HCT116 (cell line): ENCODE data around the gene LRRC4C. TPM values are rescaled to one million over a fixed set of nuclear protein-coding genes. Genes with fewer than 3 reads are reported as not detected.

Experiments used
- ATAC-seq: fragments of 200-7000 bp; cut with Tn5 transposase; 2 replicates; pipeline ENCODE4 v1.9.1; 2020; ENCODE audit warnings: mild to moderate bottlenecking, moderate library complexity
- BruUV-seq: library from RNA; stranded (reverse); fragments of 400-500 nt; replicated peaks from 2 replicates; lab custom pipeline; 2021; lab: Mats Ljungman, UMichigan
- CTCF ChIA-PET: fragments of 300-600 bp; sonication (Branson Sonifier 250); formaldehyde crosslinking; loops from one replicate; lab custom pipeline; 2021; ENCODE audit warnings: antibody characterized with exemption; lab: Charles Lee
- POLR2A ChIA-PET: fragments of 300-600, 350-600 bp; sonication (Branson Sonifier 250); formaldehyde crosslinking; loops from one replicate; lab custom pipeline; 2021; ENCODE audit warnings: antibody characterized with exemption; lab: Charles Lee
- RAD21 ChIA-PET, 2 experiments: fragments of 300-600 bp; sonication (Branson Sonifier 250); formaldehyde crosslinking; loops; one replicate each; lab custom pipeline; 2023; ENCODE audit warnings: low total read pairs in 2 of 2; ENCODE audit not compliant: uncharacterized antibody in 2 of 2, unreplicated experiment in 2 of 2, low non-redundant PET in 1 of 2; lab: Charles Lee
- DNase-seq: peaks from one replicate; pipeline ENCODE4 v3.0.0-alpha.2; 2010; ENCODE audit warnings: low read depth, low spot score
- H2AFZ ChIP-seq: fragments of 200-600 bp; shearing (Covaris generic), sonication (generic); 2 replicates; pipeline ENCODE4 v1.6.1; 2017; ENCODE audit warnings: low read depth, mixed run types, mixed read lengths, antibody characterized with exemption, low read length; ENCODE audit not compliant: poor library complexity, severe bottlenecking
- H3K27ac ChIP-seq: 2 replicates; pipeline ENCODE4 v1.5.1; 2012; ENCODE audit warnings: low read depth, low read length
- H3K27me3 ChIP-seq: fragments of 200-600 bp; sonication (generic); 2 replicates; pipeline ENCODE4 v1.6.1; 2016; ENCODE audit warnings: mixed run types, low read length, mixed read lengths; ENCODE audit not compliant: insufficient read depth
- H3K36me3 ChIP-seq, 2 experiments: fragments of 200-500 bp in 1 of 2; fragments of 200-600 bp in 1 of 2; sonication (Bioruptor generic) in 1 of 2; sonication (generic) in 1 of 2; 2 replicates each; pipeline versions ENCODE4 v1.5.1 to v1.6.1; 2014 to 2016; ENCODE audit warnings: low read length in 2 of 2, inconsistent platforms in 1 of 2, mixed read lengths in 1 of 2, mixed run types in 1 of 2; ENCODE audit not compliant: insufficient read depth in 2 of 2, control insufficient read depth in 1 of 2
- H3K4me1 ChIP-seq, 2 experiments: fragments of 200-600 bp in 1 of 2; sonication (generic) in 1 of 2; 2 replicates each; pipeline versions ENCODE4 v1.5.1 to v1.6.1; 2012 to 2017; ENCODE audit warnings: low read length in 2 of 2, inconsistent platforms in 1 of 2, mild to moderate bottlenecking in 1 of 2, mixed read lengths in 1 of 2, mixed run types in 1 of 2, moderate library complexity in 1 of 2; ENCODE audit not compliant: insufficient read depth in 2 of 2, control insufficient read depth in 1 of 2
- H3K4me2 ChIP-seq: fragments of 200-600 bp; sonication (generic); 2 replicates; pipeline ENCODE4 v1.6.1; 2017; ENCODE audit warnings: mixed run types, low read length, mixed read lengths
- H3K4me3 ChIP-seq, 2 experiments: fragments of 200-600 bp in 1 of 2; sonication (generic) in 1 of 2; replicated peaks in 1 of 2; 2 replicates each; pipeline ENCODE4 v1.5.1; 2011 to 2016; ENCODE audit warnings: low read length in 2 of 2, control low read depth in 1 of 2, low read depth in 1 of 2, mild to moderate bottlenecking in 1 of 2, mixed read lengths in 1 of 2, mixed run types in 1 of 2
- H3K79me2 ChIP-seq: fragments of 200-600 bp; sonication (generic); 2 replicates; pipeline ENCODE4 v1.6.1; 2017; ENCODE audit warnings: mild to moderate bottlenecking, mixed run types, low read length, moderate library complexity, mixed read lengths; ENCODE audit not compliant: insufficient read depth
- H3K9ac ChIP-seq: fragments of 200-600 bp; sonication (generic); 2 replicates; pipeline ENCODE4 v1.6.1; 2016; ENCODE audit warnings: low read length, mixed read lengths
- H3K9me2 ChIP-seq: fragments of 200-600 bp; sonication (generic), shearing (Covaris generic); 2 replicates; pipeline ENCODE4 v1.6.1; 2017; ENCODE audit warnings: mixed run types, mild to moderate bottlenecking, moderate library complexity; ENCODE audit not compliant: insufficient read depth
- H3K9me3 ChIP-seq, 2 experiments: fragments of 200-500 bp in 1 of 2; fragments of 200-600 bp in 1 of 2; sonication (Bioruptor generic) in 1 of 2; sonication (generic) in 1 of 2; 2 replicates each; pipeline ENCODE4 v1.6.1; 2014 to 2017; ENCODE audit warnings: low read length in 2 of 2, mixed read lengths in 2 of 2, inconsistent platforms in 1 of 2, low read depth in 1 of 2, mild to moderate bottlenecking in 1 of 2, mixed run types in 1 of 2, moderate library complexity in 1 of 2; ENCODE audit not compliant: control insufficient read depth in 1 of 2, insufficient read depth in 1 of 2
- H4K20me1 ChIP-seq: fragments of 200-600 bp; sonication (generic), shearing (Covaris generic); 2 replicates; pipeline ENCODE4 v1.6.1; 2017; ENCODE audit warnings: mixed run types, mild to moderate bottlenecking, moderate library complexity; ENCODE audit not compliant: insufficient read depth
- EGR1 ChIP-seq: IDR thresholded peaks from 2 replicates; pipeline ENCODE4 v1.6.1; 2012; ENCODE audit warnings: low read depth
- ELF1 ChIP-seq: IDR thresholded peaks from 2 replicates; pipeline ENCODE4 v1.6.1; 2012; ENCODE audit warnings: low read depth, borderline replicate concordance
- EZH2phosphoT487 ChIP-seq: fragments of 200-600 bp; IDR thresholded peaks from 2 replicates; pipeline ENCODE4 v1.6.1; 2018; ENCODE audit warnings: antibody characterized with exemption, borderline replicate concordance
- POLR2A ChIP-seq: IDR thresholded peaks from 2 replicates; pipeline ENCODE4 v1.7.0; 2011; ENCODE audit warnings: borderline replicate concordance; ENCODE audit not compliant: insufficient read depth, insufficient read length; ENCODE audit errors: extremely low read depth
- POLR2AphosphoS5 ChIP-seq: IDR thresholded peaks from 2 replicates; pipeline ENCODE4 v1.6.1; 2011; ENCODE audit warnings: mild to moderate bottlenecking, low read depth, low read length, moderate library complexity
- SRF ChIP-seq: IDR thresholded peaks from 2 replicates; pipeline ENCODE4 v1.6.1; 2012; ENCODE audit warnings: low read depth
- intact Hi-C: fragments of 100-400 bp; cut with micrococcal nuclease; formaldehyde crosslinking; loops from 2 replicates; pipeline ENCODE4 v1.10.0; 2022
- total RNA-seq: library from RNA; stranded (reverse); gene quantifications from one replicate; pipeline ENCODE4 v1.2.1, GENCODE V29; 2021; ENCODE audit not compliant: unreplicated experiment
- TF ChIP-seq, protein P1 (sequence below): IDR thresholded peaks from 2 replicates; pipeline ENCODE4 v1.6.1; 2012
- TF ChIP-seq, protein P2 (sequence below): IDR thresholded peaks from 2 replicates; pipeline ENCODE4 v1.6.1; 2012; ENCODE audit warnings: low read depth
- TF ChIP-seq, protein P3 (sequence below): IDR thresholded peaks from 2 replicates; pipeline ENCODE4 v1.6.1; 2011; ENCODE audit warnings: mild to moderate bottlenecking, low read length, moderate library complexity; ENCODE audit not compliant: insufficient replicate concordance; ENCODE audit errors: extremely low read depth

Gene LRRC4C
- total RNA-seq, 1 experiment from 2014 or later, result not detected

DNA sequence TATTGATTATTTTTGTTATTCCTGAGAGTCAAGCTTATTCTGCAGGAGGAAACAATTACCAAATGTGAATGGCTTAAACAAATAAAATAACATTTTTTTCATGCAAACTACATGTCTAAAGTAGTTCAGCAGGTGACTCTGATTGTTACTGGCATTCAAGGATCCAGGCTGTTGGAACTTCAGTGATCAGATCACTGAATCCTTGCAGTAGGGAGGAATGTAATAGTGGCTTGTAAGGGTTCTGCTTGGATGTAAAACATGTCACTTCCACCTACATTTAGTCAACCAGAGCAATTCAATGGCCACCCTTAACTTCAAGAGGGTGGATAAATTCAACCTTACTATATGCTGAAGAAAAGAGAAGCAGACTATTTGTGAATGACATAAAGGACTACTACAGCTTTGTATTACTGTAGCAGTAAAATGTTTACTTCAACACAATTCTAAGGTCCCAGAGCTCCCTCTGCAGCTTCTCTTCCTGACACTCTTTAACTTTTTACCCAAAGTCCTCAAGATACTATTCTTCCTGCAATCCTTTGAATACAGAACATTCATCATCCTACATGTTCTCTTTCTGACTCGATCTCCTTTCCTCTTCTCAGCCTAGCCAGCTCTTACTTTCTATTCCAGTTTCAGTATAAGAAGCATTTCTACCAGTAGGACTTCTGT is 284.0 kb downstream of the LRRC4C start:
- no peaks in the 10 kb centered on the region for H3K9me2 ChIP-seq
- ChIA-PET CTCF (no interaction called here), RAD21 (no interaction called here), POLR2A (no interaction called here)
- H3K4me3 ChIP-seq, result no peak overlapping the region
- intact Hi-C loops, result no loop called here
- no peak overlapping the region for H3K9ac ChIP-seq
- H3K79me2 ChIP-seq, result no peaks in the 10 kb centered on the region
- H3K4me2 ChIP-seq, result no peak overlapping the region
- no peaks in the 10 kb centered on the region for H3K4me1 ChIP-seq
- no peak for DNase-seq
- no peak overlapping the region for H3K27ac ChIP-seq
- TF ChIP-seq EGR1 (no peak), ELF1 (no peak), POLR2A (no peak), EZH2phosphoT487 (no peak), SRF (no peak), POLR2AphosphoS5 (no peak)
- TF ChIP-seq, protein P1, sequence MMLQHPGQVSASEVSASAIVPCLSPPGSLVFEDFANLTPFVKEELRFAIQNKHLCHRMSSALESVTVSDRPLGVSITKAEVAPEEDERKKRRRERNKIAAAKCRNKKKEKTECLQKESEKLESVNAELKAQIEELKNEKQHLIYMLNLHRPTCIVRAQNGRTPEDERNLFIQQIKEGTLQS, result no peak
- TF ChIP-seq, protein P2, sequence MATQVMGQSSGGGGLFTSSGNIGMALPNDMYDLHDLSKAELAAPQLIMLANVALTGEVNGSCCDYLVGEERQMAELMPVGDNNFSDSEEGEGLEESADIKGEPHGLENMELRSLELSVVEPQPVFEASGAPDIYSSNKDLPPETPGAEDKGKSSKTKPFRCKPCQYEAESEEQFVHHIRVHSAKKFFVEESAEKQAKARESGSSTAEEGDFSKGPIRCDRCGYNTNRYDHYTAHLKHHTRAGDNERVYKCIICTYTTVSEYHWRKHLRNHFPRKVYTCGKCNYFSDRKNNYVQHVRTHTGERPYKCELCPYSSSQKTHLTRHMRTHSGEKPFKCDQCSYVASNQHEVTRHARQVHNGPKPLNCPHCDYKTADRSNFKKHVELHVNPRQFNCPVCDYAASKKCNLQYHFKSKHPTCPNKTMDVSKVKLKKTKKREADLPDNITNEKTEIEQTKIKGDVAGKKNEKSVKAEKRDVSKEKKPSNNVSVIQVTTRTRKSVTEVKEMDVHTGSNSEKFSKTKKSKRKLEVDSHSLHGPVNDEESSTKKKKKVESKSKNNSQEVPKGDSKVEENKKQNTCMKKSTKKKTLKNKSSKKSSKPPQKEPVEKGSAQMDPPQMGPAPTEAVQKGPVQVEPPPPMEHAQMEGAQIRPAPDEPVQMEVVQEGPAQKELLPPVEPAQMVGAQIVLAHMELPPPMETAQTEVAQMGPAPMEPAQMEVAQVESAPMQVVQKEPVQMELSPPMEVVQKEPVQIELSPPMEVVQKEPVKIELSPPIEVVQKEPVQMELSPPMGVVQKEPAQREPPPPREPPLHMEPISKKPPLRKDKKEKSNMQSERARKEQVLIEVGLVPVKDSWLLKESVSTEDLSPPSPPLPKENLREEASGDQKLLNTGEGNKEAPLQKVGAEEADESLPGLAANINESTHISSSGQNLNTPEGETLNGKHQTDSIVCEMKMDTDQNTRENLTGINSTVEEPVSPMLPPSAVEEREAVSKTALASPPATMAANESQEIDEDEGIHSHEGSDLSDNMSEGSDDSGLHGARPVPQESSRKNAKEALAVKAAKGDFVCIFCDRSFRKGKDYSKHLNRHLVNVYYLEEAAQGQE, result no peak
- TF ChIP-seq, protein P3, sequence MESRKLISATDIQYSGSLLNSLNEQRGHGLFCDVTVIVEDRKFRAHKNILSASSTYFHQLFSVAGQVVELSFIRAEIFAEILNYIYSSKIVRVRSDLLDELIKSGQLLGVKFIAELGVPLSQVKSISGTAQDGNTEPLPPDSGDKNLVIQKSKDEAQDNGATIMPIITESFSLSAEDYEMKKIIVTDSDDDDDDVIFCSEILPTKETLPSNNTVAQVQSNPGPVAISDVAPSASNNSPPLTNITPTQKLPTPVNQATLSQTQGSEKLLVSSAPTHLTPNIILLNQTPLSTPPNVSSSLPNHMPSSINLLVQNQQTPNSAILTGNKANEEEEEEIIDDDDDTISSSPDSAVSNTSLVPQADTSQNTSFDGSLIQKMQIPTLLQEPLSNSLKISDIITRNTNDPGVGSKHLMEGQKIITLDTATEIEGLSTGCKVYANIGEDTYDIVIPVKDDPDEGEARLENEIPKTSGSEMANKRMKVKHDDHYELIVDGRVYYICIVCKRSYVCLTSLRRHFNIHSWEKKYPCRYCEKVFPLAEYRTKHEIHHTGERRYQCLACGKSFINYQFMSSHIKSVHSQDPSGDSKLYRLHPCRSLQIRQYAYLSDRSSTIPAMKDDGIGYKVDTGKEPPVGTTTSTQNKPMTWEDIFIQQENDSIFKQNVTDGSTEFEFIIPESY, result no peak
- no peaks in the 10 kb centered on the region for H3K27me3 ChIP-seq
- H4K20me1 ChIP-seq, result no peaks in the 10 kb centered on the region
- no TSS peak for BruUV-seq
- H3K9me3 ChIP-seq, result peaks cover 11 to 13% of the 10 kb centered on the region in 2 experiments; a peak in 2 of 4 replicates
- H3K36me3 ChIP-seq, result no peaks in the 10 kb centered on the region
- H2AFZ ChIP-seq, result no peak overlapping the region
- no peak for ATAC-seq
